HEK293 (cell line): Measurements from ENCODE around the gene RIN1.

Source experiments
- CTCF ChIA-PET: fragments of 350-600 bp; formaldehyde crosslinking; extraction: SDS; loops from one replicate; lab custom pipeline; 2021; ENCODE audit warnings: antibody characterized with exemption; lab: Yijun Ruan, JAX
- POLR2A ChIA-PET: fragments of 300-600 bp; formaldehyde crosslinking; extraction: SDS; loops from one replicate; lab custom pipeline; 2020; ENCODE audit warnings: antibody characterized with exemption, inconsistent platforms; lab: Yijun Ruan, JAX
- H3K27ac ChIP-seq: fragments of 200-500 bp; sonication (Bioruptor generic); 2 replicates; pipeline ENCODE4 v1.5.1; 2014; ENCODE audit warnings: low read depth, low read length, control low read depth, inconsistent platforms; ENCODE audit errors: extremely low read depth
- H3K36me3 ChIP-seq, 2 experiments: fragments of 200-500 bp in 1 of 2; sonication (Bioruptor generic) in 1 of 2; 1 replicate in 1 of 2; 2 replicates in 1 of 2; pipeline ENCODE4 v1.5.1; 2014 to 2017; ENCODE audit warnings: inconsistent platforms in 2 of 2, low read length in 2 of 2; ENCODE audit not compliant: control insufficient read depth in 2 of 2, insufficient read depth in 1 of 2
- H3K4me1 ChIP-seq: fragments of 200-500 bp; sonication (Bioruptor generic); 2 replicates; pipeline ENCODE4 v1.5.1; 2014; ENCODE audit warnings: mild to moderate bottlenecking, low read length, inconsistent platforms; ENCODE audit not compliant: control insufficient read depth, insufficient read depth
- H3K4me3 ChIP-seq: 2 replicates; pipeline ENCODE4 v1.5.1; 2011; ENCODE audit warnings: low read depth, mild to moderate bottlenecking, control low read depth, low read length, moderate library complexity
- H3K9me3 ChIP-seq: fragments of 200-500 bp; sonication (Bioruptor generic); 2 replicates; pipeline ENCODE4 v1.5.1; 2014; ENCODE audit warnings: low read depth, low read length, inconsistent platforms; ENCODE audit not compliant: control insufficient read depth, insufficient read depth
- BCL11A ChIP-seq: fragments of 450-650 bp; formaldehyde crosslinking; IDR thresholded peaks from 2 replicates; pipeline ENCODE4 v1.5.1; 2016; ENCODE audit warnings: low read depth, missing biosample characterization, missing genetic modification characterization
- BCL11B ChIP-seq: fragments of 450-650 bp; formaldehyde crosslinking; IDR thresholded peaks from 2 replicates; pipeline ENCODE4 v1.5.1; 2016; ENCODE audit warnings: low read depth, missing biosample characterization, missing genetic modification characterization
- GLIS2 ChIP-seq: fragments of 450-650 bp; formaldehyde crosslinking; IDR thresholded peaks from 2 replicates; pipeline ENCODE4 v1.5.1; 2016; ENCODE audit warnings: missing biosample characterization, missing genetic modification characterization
- KLF1 ChIP-seq: fragments of 450-650 bp; formaldehyde crosslinking; IDR thresholded peaks from 2 replicates; pipeline ENCODE4 v1.5.1; 2016; ENCODE audit warnings: missing biosample characterization, missing genetic modification characterization
- KLF8 ChIP-seq: fragments of 450-650 bp; formaldehyde crosslinking; IDR thresholded peaks from 2 replicates; pipeline ENCODE4 v1.5.1; 2016; ENCODE audit warnings: missing biosample characterization, missing genetic modification characterization
- YY1 ChIP-seq: fragments of 450-650 bp; formaldehyde crosslinking; IDR thresholded peaks from 2 replicates; pipeline ENCODE4 v1.5.1; 2018; ENCODE audit warnings: missing biosample characterization, missing genetic modification characterization
- YY2 ChIP-seq: fragments of 450-650 bp; formaldehyde crosslinking; IDR thresholded peaks from 2 replicates; pipeline ENCODE4 v1.5.1; 2016; ENCODE audit warnings: missing biosample characterization, missing genetic modification characterization
- ZBTB20 ChIP-seq: fragments of 450-650 bp; formaldehyde crosslinking; IDR thresholded peaks from 2 replicates; pipeline ENCODE4 v1.5.1; 2016; ENCODE audit warnings: missing biosample characterization, missing genetic modification characterization
- ZFP3 ChIP-seq: fragments of 450-650 bp; formaldehyde crosslinking; IDR thresholded peaks from 2 replicates; pipeline ENCODE4 v1.5.1; 2016; ENCODE audit warnings: low read depth, missing biosample characterization, missing genetic modification characterization
- ZNF114 ChIP-seq: fragments of 450-650 bp; formaldehyde crosslinking; IDR thresholded peaks from 2 replicates; pipeline ENCODE4 v1.5.0; 2017; ENCODE audit warnings: missing biosample characterization, missing genetic modification characterization
- ZNF148 ChIP-seq: fragments of 450-650 bp; formaldehyde crosslinking; IDR thresholded peaks from 2 replicates; pipeline ENCODE4 v1.5.0; 2017; ENCODE audit warnings: missing biosample characterization, missing genetic modification characterization, borderline replicate concordance
- ZNF19 ChIP-seq: fragments of 450-650 bp; formaldehyde crosslinking; IDR thresholded peaks from 2 replicates; pipeline ENCODE4; 2016; ENCODE audit warnings: missing biosample characterization, missing genetic modification characterization, low read depth
- ZNF211 ChIP-seq: fragments of 450-650 bp; formaldehyde crosslinking; IDR thresholded peaks from 2 replicates; pipeline ENCODE4 v1.5.1; 2016; ENCODE audit warnings: low read depth, missing biosample characterization, missing genetic modification characterization
- ZNF404 ChIP-seq: fragments of 450-650 bp; formaldehyde crosslinking; IDR thresholded peaks from 2 replicates; pipeline ENCODE4 v1.5.1; 2017; ENCODE audit warnings: missing biosample characterization, missing genetic modification characterization
- ZNF530 ChIP-seq: fragments of 450-650 bp; formaldehyde crosslinking; IDR thresholded peaks from 2 replicates; pipeline ENCODE4 v1.5.1; 2016; ENCODE audit warnings: low read depth, missing biosample characterization, missing genetic modification characterization
- ZNF555 ChIP-seq: fragments of 450-650 bp; formaldehyde crosslinking; conservative IDR thresholded peaks from 2 replicates; pipeline ENCODE4 v1.5.1; 2017; ENCODE audit warnings: missing biosample characterization, mild to moderate bottlenecking, missing genetic modification characterization, inconsistent platforms
- ZNF610 ChIP-seq: fragments of 450-650 bp; formaldehyde crosslinking; IDR thresholded peaks from 2 replicates; pipeline ENCODE4 v1.5.1; 2016; ENCODE audit warnings: missing biosample characterization, missing genetic modification characterization, borderline replicate concordance
- ZNF660 ChIP-seq: fragments of 450-650 bp; IDR thresholded peaks from 2 replicates; pipeline ENCODE4 v1.5.1; 2018; ENCODE audit warnings: missing biosample characterization, mild to moderate bottlenecking, missing genetic modification characterization
- ZNF830 ChIP-seq: fragments of 450-650 bp; IDR thresholded peaks from 2 replicates; pipeline ENCODE4 v1.5.0; 2018; ENCODE audit warnings: missing biosample characterization, missing genetic modification characterization, low read depth, mild to moderate bottlenecking, moderate library complexity
- TF ChIP-seq, protein P1 (sequence below): fragments of 450-650 bp; formaldehyde crosslinking; IDR thresholded peaks from 2 replicates; pipeline ENCODE4 v1.5.1; 2016; ENCODE audit warnings: missing biosample characterization, missing genetic modification characterization
- TF ChIP-seq, protein P2 (sequence below): fragments of 450-650 bp; formaldehyde crosslinking; IDR thresholded peaks from 2 replicates; pipeline ENCODE4 v1.5.1; 2016; ENCODE audit warnings: missing biosample characterization, missing genetic modification characterization

Gene RIN1

DNA sequence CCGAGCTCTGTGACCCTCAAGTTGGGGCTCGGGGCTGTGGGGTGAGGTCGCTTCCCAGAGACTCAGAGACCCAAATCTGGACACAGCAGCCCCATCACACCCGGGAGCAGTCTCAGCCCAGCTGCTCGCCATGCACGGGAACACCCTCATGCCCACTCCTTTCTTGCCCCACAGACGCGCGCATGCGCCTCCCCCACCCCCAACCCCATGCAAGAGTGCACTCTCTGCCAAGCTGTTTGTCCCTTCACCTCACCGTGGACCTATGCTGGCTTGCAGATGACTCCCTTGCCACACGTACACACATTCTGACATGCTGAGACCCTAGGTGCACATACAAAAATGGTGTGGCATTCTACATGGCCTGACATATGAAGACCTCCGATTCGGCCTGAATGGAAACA lies 18.9 kb downstream of the RIN1 start (continued):
- TF ChIP-seq, protein P1, sequence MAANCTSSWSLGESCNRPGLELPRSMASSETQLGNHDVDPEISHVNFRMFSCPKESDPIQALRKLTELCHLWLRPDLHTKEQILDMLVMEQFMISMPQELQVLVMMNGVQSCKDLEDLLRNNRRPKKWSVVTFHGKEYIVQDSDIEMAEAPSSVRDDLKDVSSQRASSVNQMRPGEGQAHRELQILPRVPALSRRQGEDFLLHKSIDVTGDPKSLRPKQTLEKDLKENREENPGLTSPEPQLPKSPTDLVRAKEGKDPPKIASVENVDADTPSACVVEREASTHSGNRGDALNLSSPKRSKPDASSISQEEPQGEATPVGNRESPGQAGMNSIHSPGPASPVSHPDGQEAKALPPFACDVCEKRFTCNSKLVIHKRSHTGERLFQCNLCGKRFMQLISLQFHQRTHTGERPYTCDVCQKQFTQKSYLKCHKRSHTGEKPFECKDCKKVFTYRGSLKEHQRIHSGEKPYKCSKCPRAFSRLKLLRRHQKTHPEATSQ (tag by site-specific recombination) = no peak
- TF ChIP-seq YY2 (tag by site-specific recombination) (no peak), ZNF660 (no peak), ZNF211 (tag by site-specific recombination) (no peak), ZNF114 (tag by site-specific recombination) (no peak), ZNF148 (no peak), KLF8 (tag by site-specific recombination) (no peak), ZNF830 (tag by site-specific recombination) (no peak), BCL11A (tag by site-specific recombination) (no peak)
- TF ChIP-seq, protein P2, sequence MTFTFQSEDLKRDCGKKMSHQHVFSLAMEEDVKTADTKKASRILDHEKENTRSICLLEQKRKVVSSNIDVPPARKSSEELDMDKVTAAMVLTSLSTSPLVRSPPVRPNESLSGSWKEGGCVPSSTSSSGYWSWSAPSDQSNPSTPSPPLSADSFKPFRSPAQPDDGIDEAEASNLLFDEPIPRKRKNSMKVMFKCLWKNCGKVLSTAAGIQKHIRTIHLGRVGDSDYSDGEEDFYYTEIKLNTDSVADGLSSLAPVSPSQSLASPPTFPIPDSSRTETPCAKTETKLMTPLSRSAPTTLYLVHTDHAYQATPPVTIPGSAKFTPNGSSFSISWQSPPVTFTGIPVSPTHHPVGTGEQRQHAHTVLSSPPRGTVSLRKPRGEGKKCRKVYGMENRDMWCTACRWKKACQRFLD (tag by site-specific recombination) = no peak

- CTCF ChIA-PET = interaction anchor here (0.7 kb wide), 1 partner anchor 10 kb away, joined by 3 read pairs; no protein-coding TSS in a partner anchor
- POLR2A ChIA-PET = interaction anchor here (0.6 to 1.2 kb wide), 2 partner anchors 19 to 102 kb away, joined by 3 read pairs; partner anchors contain the start of gene RIN1
- TF ChIP-seq ZNF530 (no peak), ZNF114 (tag by site-specific recombination) (no peak), ZNF555 (tag by site-specific recombination) (no peak), ZNF610 (tag by site-specific recombination) (no peak)
Measured at GRCh38 chr11:66316849-66317251, 19.4 kb downstream of the RIN1 start, which contains the start of gene CD248. Gene CD248, minus strand, starts transcription at chr11:66317044. Its CDS starts 17 bp downstream, at chr11:66317027.

GRCh38 chr11:66315921-66316811 lies 20.1 kb downstream of the RIN1 start:
- no peaks in the 10 kb centered on the region for H3K36me3 ChIP-seq
- H3K27ac ChIP-seq = no peak overlapping the region
- H3K4me1 ChIP-seq = no peaks in the 10 kb centered on the region
- H3K4me3 ChIP-seq = no peak overlapping the region
- no peaks in the 10 kb centered on the region for H3K9me3 ChIP-seq
- ChIA-PET POLR2A (interaction anchor here (0.5 to 1.2 kb wide), 3 partner anchors 20 to 234 kb away, joined by 3 read pairs; partner anchors contain the start of gene RIN1), CTCF (interaction anchor here (0.6 to 1.1 kb wide), 2 partner anchors 17 to 45 kb away, joined by 3 to 5 read pairs; no protein-coding TSS in a partner anchor)
- TF ChIP-seq GLIS2 (tag by site-specific recombination) = no peak
- no peak for TF ChIP-seq ZNF555 (tag by site-specific recombination)
- TF ChIP-seq KLF1 (tag by site-specific recombination) = no peak
- TF ChIP-seq ZFP3 (tag by site-specific recombination) = no peak
- no peak for TF ChIP-seq ZNF404 (tag by site-specific recombination)
- TF ChIP-seq YY1 (tag by site-specific recombination) = no peak
- TF ChIP-seq BCL11B (tag by site-specific recombination) = no peak
- TF ChIP-seq ZBTB20 (tag by site-specific recombination) = no peak
- no peak for TF ChIP-seq ZNF19 (tag by site-specific recombination)

More at GRCh38 chr11:66316849-66317251, 19.4 kb downstream of the RIN1 start, which contains the start of gene CD248:
- no peaks in the 10 kb centered on the region for H3K4me1 ChIP-seq
- H3K27ac ChIP-seq = no peak within 1 kb of the TSS
- H3K36me3 ChIP-seq = no peaks in the 10 kb centered on the region
- no peak within 1 kb of the TSS for H3K4me3 ChIP-seq
- H3K9me3 ChIP-seq = no peaks in the 10 kb centered on the region
